Nephron (organoid): ENCODE results near the gene RSPO4.

Experiments used
- H3K27ac Mint-ChIP-seq, 3 experiments: 2 replicates each; pipeline ENCODE4 v1.8.0; 2020; ENCODE audit warnings: mixed read lengths in 3 of 3, mild to moderate bottlenecking in 2 of 3, moderate library complexity in 1 of 3
- H3K27me3 Mint-ChIP-seq: 2 replicates; pipeline ENCODE4 v1.8.0; 2021; ENCODE audit warnings: low read depth, mild to moderate bottlenecking, moderate library complexity, mixed read lengths
- H3K36me3 Mint-ChIP-seq: 2 replicates; pipeline ENCODE4 v1.8.0; 2020; ENCODE audit warnings: low read depth, mixed read lengths
- H3K4me1 Mint-ChIP-seq: 2 replicates; pipeline ENCODE4 v1.8.0; 2020; ENCODE audit warnings: mixed read lengths
- H3K4me3 Mint-ChIP-seq, 3 experiments: 2 replicates each; pipeline ENCODE4 v1.8.0; 2020; ENCODE audit warnings: mild to moderate bottlenecking in 3 of 3, mixed read lengths in 3 of 3, moderate library complexity in 2 of 3
- H3K9me3 Mint-ChIP-seq: 2 replicates; pipeline ENCODE4 v1.8.0; 2020; ENCODE audit warnings: mixed read lengths
- CTCF ChIP-seq, 3 experiments: fragments of 200-600 bp; sonication (generic); IDR thresholded peaks; one replicate each; pipeline ENCODE4 v1.5.0; 2021; ENCODE audit warnings: antibody characterized with exemption in 3 of 3; ENCODE audit not compliant: unreplicated experiment in 3 of 3

The RSPO4 gene

GRCh38 chr20:919491-919916, 82.6 kb downstream of the RSPO4 start:
- no peak for TF ChIP-seq CTCF (IDR thresholded peaks at IDR 0.05; ENCODE audit: unreplicated experiment in 3 of 3)
- Mint-ChIP-seq H3K27me3 (peaks cover 9% of the 10 kb centered on the region), H3K9me3 (no peaks in the 10 kb centered on the region), H3K4me3 (no peak overlapping the region), H3K4me1 (peaks cover 8% of the 10 kb centered on the region), H3K27ac (no peak overlapping the region), H3K36me3 (no peaks in the 10 kb centered on the region)

DNA sequence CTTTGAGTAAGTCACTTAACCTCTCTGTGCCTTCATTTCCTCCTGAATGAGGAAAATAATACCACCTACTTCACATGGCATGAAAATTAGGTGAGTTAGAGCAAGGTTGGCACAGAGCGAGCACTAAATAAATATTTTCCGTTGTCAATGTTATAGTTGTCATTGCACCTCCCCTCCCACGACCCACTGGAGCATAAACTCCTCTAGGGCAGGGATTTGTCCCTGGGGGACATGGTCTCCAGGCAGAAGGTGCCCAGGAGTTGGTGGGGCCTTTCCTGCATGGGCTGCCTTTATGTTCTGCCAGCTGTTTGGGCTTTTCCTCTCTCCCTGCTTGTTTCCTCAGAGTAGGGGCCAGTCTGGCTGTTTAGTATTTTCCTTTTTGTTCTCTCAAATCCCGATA, 84.7 kb downstream of the RSPO4 start:
- no peaks in the 10 kb centered on the region for H3K9me3 Mint-ChIP-seq
- no peak overlapping the region for H3K27ac Mint-ChIP-seq
- peaks cover 12% of the 10 kb centered on the region for H3K27me3 Mint-ChIP-seq
- H3K4me1 Mint-ChIP-seq = peaks cover 14% of the 10 kb centered on the region
- no peak for TF ChIP-seq CTCF (IDR thresholded peaks at IDR 0.05; ENCODE audit: unreplicated experiment in 3 of 3)
- H3K4me3 Mint-ChIP-seq = no peak overlapping the region
- no peaks in the 10 kb centered on the region for H3K36me3 Mint-ChIP-seq

- no peaks in the 10 kb centered on the region for H3K36me3 Mint-ChIP-seq
- H3K27ac Mint-ChIP-seq = peak overlapping the region in 2 of 3 experiments; percentile 28 to 31
- TF ChIP-seq CTCF (IDR thresholded peaks at IDR 0.05; ENCODE audit: unreplicated experiment in 3 of 3) = no peak
- no peak overlapping the region for H3K4me3 Mint-ChIP-seq
- no peaks in the 10 kb centered on the region for H3K9me3 Mint-ChIP-seq
- peaks cover 12% of the 10 kb centered on the region for H3K27me3 Mint-ChIP-seq
- H3K4me1 Mint-ChIP-seq = peaks cover 14% of the 10 kb centered on the region
These were observed 85.3 kb downstream of the RSPO4 start for GRCh38 chr20:916825-917224.

GRCh38 chr20:916125-916799, 85.8 kb downstream of the RSPO4 start, which contains the start of gene ANGPT4:
Gene ANGPT4 (minus strand): TSS chr20:916334. CDS start chr20:916214, 120 bp downstream.
- H3K27me3 Mint-ChIP-seq = peaks cover 12% of the 10 kb centered on the region
- no peaks in the 10 kb centered on the region for H3K36me3 Mint-ChIP-seq
- peak within 1 kb of the TSS in 2 of 3 experiments; percentile 8 to 22 for H3K4me3 Mint-ChIP-seq
- no peak for TF ChIP-seq CTCF (IDR thresholded peaks at IDR 0.05; ENCODE audit: unreplicated experiment in 3 of 3)
- peak within 1 kb of the TSS; percentile 25 to 31 (median 28) for H3K27ac Mint-ChIP-seq
- no peaks in the 10 kb centered on the region for H3K9me3 Mint-ChIP-seq
- H3K4me1 Mint-ChIP-seq = peaks cover 19% of the 10 kb centered on the region

- H3K4me1 Mint-ChIP-seq = peaks cover 30% of the 10 kb centered on the region
These were observed 87.2 kb downstream of the RSPO4 start for GRCh38 chr20:914727-915498.

More at GRCh38 chr20:914727-915498, 87.2 kb downstream of the RSPO4 start:
- H3K27me3 Mint-ChIP-seq = peaks cover 12% of the 10 kb centered on the region
- H3K9me3 Mint-ChIP-seq = no peaks in the 10 kb centered on the region
- TF ChIP-seq CTCF (IDR thresholded peaks at IDR 0.05; ENCODE audit: unreplicated experiment in 3 of 3) = no peak
- H3K4me3 Mint-ChIP-seq = no peak overlapping the region
- peak overlapping the region in 1 of 3 experiments; percentile 25 for H3K27ac Mint-ChIP-seq
- H3K36me3 Mint-ChIP-seq = no peaks in the 10 kb centered on the region
